ENCODE measurements around the gene OR1K1. TPM values are rescaled to one million over a fixed set of nuclear protein-coding genes. Genes with fewer than 3 reads are reported as not detected.

Gene OR1K1
- total and polyA plus RNA-seq, 10 of the 15 experiments (the other 5 are each of a cell fraction or from before 2014, with no cell fraction given): not detected

GRCh38 chr9:122807271-122807900 is 7.5 kb downstream of the OR1K1 start:
- CTCF ChIA-PET: interaction anchor here (0.7 to 5.4 kb wide), 8 partner anchors 17 to 709 kb away, joined by 3 to 81 read pairs (median 4); no protein-coding TSS in a partner anchor
- POLR2A ChIA-PET: no interaction called here
- Histone ChIP-seq H3K36me3 (ENCODE audit: control insufficient read depth in 2 of 2, insufficient read depth in 2 of 2, low read length in 1 of 2) (no peaks in the 10 kb centered on the region), H3K27me3 (replicated peaks in 1 of 2; ENCODE audit: control insufficient read depth in 2 of 2, insufficient read depth in 2 of 2, low read length in 1 of 2) (no peaks in the 10 kb centered on the region), H3K79me2 (ENCODE audit: control insufficient read depth, insufficient read depth, low read length) (no peaks in the 10 kb centered on the region), H3K4me2 (ENCODE audit: control insufficient read depth, insufficient read depth) (no peak overlapping the region), H3K9me3 (replicated peaks; ENCODE audit: control insufficient read depth, insufficient read depth, low read length) (no peaks in the 10 kb centered on the region), H3K4me3 (no peak overlapping the region), H3K27ac (ENCODE audit: control insufficient read depth, insufficient read depth) (no peak overlapping the region), H4K20me1 (ENCODE audit: control insufficient read depth, insufficient read depth) (no peaks in the 10 kb centered on the region), H3K4me1 (ENCODE audit: control insufficient read depth, insufficient read depth, low read length) (no peaks in the 10 kb centered on the region), H2AFZ (ENCODE audit: control insufficient read depth, low read depth, low read length) (no peak overlapping the region), H3K9ac (ENCODE audit: control insufficient read depth, insufficient read depth, low read length) (no peak overlapping the region)
- DNase-seq (ENCODE audit: low read depth, low spot score) (no peak), FAIRE-seq (no peak), ATAC-seq (peak; percentile 23; the same call in 2 of the 3 replicates)
- 0 out of 2 replicates have a peak, but pooled peaks have one; percentile 18 for TF ChIP-seq RUNX3 (IDR thresholded peaks at IDR 0.05; ENCODE audit: low read length)
- TF ChIP-seq SKIL (IDR thresholded peaks at IDR 0.05; ENCODE audit: low read depth, poor library complexity, severe bottlenecking): no peak
- SMC1A ChIA-PET (ENCODE audit: uncharacterized antibody, unreplicated experiment): interaction anchor here (0.7 to 6.3 kb wide), 2 partner anchors 344 to 410 kb away, joined by 3 to 63 read pairs; no protein-coding TSS in a partner anchor
- RAD21 ChIA-PET (ENCODE audit: unreplicated experiment): interaction anchor here (0.9 to 1.5 kb wide), 3 partner anchors 184 to 309 kb away, joined by 3 read pairs; no protein-coding TSS in a partner anchor
- in situ Hi-C loops (cut with MboI) (no loop called here), intact Hi-C loops (cut with micrococcal nuclease; ENCODE audit: unreplicated experiment) (no loop called here)
- 0% methylated on average over 1 of the region's 1 CpG for WGBS (ENCODE audit: insufficient coverage, insufficient replicate concordance, low lambda C conversion rate, missing lambda C conversion rate)
- BruUV-seq (replicated peaks): no TSS peak

- no peak overlapping the region for H3K27ac ChIP-seq (ENCODE audit: control insufficient read depth, insufficient read depth)
- no peak for ATAC-seq
- 77% methylated on average over 3 of the region's 3 CpGs for WGBS (ENCODE audit: insufficient coverage, insufficient replicate concordance, low lambda C conversion rate, missing lambda C conversion rate)
- no peaks in the 10 kb centered on the region for H3K36me3 ChIP-seq (ENCODE audit: control insufficient read depth in 2 of 2, insufficient read depth in 2 of 2, low read length in 1 of 2)
- no TSS peak for BruUV-seq (replicated peaks)
- no peak overlapping the region for H2AFZ ChIP-seq (ENCODE audit: control insufficient read depth, low read depth, low read length)
- H3K79me2 ChIP-seq (ENCODE audit: control insufficient read depth, insufficient read depth, low read length): no peaks in the 10 kb centered on the region
- TF ChIP-seq SMAD1 (IDR thresholded peaks at IDR 0.05; ENCODE audit: low read depth, partially characterized antibody) (no peak), MTA3 (IDR thresholded peaks at IDR 0.05; ENCODE audit: borderline replicate concordance, low read length) (no peak), HDAC6 (IDR thresholded peaks at IDR 0.05; ENCODE audit: unreplicated experiment) (no peak), ZNF217 (IDR thresholded peaks at IDR 0.05) (no peak), ETV6 (conservative IDR thresholded peaks at IDR 0.05 in 1 of 2, IDR thresholded peaks at IDR 0.05 in 1 of 2; ENCODE audit: borderline replicate concordance in 1 of 2, low read depth in 1 of 2) (no peak), POLR2AphosphoS2 (IDR thresholded peaks at IDR 0.05; ENCODE audit: low read depth, low read length) (no peak), POLR2A (IDR thresholded peaks at IDR 0.05; ENCODE audit: low read depth, low read length) (no peak)
- TF ChIP-seq, protein P1, sequence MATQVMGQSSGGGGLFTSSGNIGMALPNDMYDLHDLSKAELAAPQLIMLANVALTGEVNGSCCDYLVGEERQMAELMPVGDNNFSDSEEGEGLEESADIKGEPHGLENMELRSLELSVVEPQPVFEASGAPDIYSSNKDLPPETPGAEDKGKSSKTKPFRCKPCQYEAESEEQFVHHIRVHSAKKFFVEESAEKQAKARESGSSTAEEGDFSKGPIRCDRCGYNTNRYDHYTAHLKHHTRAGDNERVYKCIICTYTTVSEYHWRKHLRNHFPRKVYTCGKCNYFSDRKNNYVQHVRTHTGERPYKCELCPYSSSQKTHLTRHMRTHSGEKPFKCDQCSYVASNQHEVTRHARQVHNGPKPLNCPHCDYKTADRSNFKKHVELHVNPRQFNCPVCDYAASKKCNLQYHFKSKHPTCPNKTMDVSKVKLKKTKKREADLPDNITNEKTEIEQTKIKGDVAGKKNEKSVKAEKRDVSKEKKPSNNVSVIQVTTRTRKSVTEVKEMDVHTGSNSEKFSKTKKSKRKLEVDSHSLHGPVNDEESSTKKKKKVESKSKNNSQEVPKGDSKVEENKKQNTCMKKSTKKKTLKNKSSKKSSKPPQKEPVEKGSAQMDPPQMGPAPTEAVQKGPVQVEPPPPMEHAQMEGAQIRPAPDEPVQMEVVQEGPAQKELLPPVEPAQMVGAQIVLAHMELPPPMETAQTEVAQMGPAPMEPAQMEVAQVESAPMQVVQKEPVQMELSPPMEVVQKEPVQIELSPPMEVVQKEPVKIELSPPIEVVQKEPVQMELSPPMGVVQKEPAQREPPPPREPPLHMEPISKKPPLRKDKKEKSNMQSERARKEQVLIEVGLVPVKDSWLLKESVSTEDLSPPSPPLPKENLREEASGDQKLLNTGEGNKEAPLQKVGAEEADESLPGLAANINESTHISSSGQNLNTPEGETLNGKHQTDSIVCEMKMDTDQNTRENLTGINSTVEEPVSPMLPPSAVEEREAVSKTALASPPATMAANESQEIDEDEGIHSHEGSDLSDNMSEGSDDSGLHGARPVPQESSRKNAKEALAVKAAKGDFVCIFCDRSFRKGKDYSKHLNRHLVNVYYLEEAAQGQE (IDR thresholded peaks at IDR 0.05; ENCODE audit: low read depth, low read length): no peak
- H3K27me3 ChIP-seq (replicated peaks in 1 of 2; ENCODE audit: control insufficient read depth in 2 of 2, insufficient read depth in 2 of 2, low read length in 1 of 2): no peaks in the 10 kb centered on the region
- ChIA-PET RAD21 (ENCODE audit: unreplicated experiment) (interaction anchor here (0.8 to 1.5 kb wide), 5 partner anchors 12 to 344 kb away, joined by 3 to 5 read pairs (median 3); no protein-coding TSS in a partner anchor), SMC1A (ENCODE audit: uncharacterized antibody, unreplicated experiment) (interaction anchor here (0.8 to 6.3 kb wide), 7 partner anchors 13 to 709 kb away, joined by 3 to 63 read pairs (median 5); no protein-coding TSS in a partner anchor), POLR2A (interaction anchor here (0.7 kb wide), 1 partner anchor 253 kb away, joined by 3 read pairs; no protein-coding TSS in a partner anchor), CTCF (interaction anchor here (1.0 to 5.4 kb wide), 8 partner anchors 19 to 709 kb away, joined by 3 to 81 read pairs (median 6); no protein-coding TSS in a partner anchor)
- DNase-seq (ENCODE audit: low read depth, low spot score): no peak
- H4K20me1 ChIP-seq (ENCODE audit: control insufficient read depth, insufficient read depth): no peaks in the 10 kb centered on the region
- no peak for FAIRE-seq
- no peaks in the 10 kb centered on the region for H3K9me3 ChIP-seq (replicated peaks; ENCODE audit: control insufficient read depth, insufficient read depth, low read length)
- H3K9ac ChIP-seq (ENCODE audit: control insufficient read depth, insufficient read depth, low read length): no peak overlapping the region
- in situ Hi-C loops (cut with MboI) (no loop called here), intact Hi-C loops (cut with micrococcal nuclease; ENCODE audit: unreplicated experiment) (no loop called here)
- no peak overlapping the region for H3K4me2 ChIP-seq (ENCODE audit: control insufficient read depth, insufficient read depth)
- no peak overlapping the region for H3K4me3 ChIP-seq
- H3K4me1 ChIP-seq (ENCODE audit: control insufficient read depth, insufficient read depth, low read length): no peaks in the 10 kb centered on the region
These were observed 8.2 kb downstream of the OR1K1 start for GRCh38 chr9:122808141-122808540.

All from GM12878 (cell line).